PC-3 (cell line): ENCODE results near the gene RPS15. TPM values are rescaled to one million over a fixed set of nuclear protein-coding genes. Genes with fewer than 3 reads are reported as not detected.

Experiments
- ATAC-seq: fragments of 200-7000 bp; cut with Tn5 transposase; 2 replicates; pipeline ENCODE4 v1.9.1; 2020; ENCODE audit warnings: mild to moderate bottlenecking, moderate library complexity
- BruUV-seq: library from RNA; stranded (reverse); fragments of 400-500 nt; replicated peaks from 2 replicates; lab custom pipeline; 2021; lab: Mats Ljungman, UMichigan
- CTCF ChIA-PET: fragments of 300-600 bp; sonication (Branson Sonifier 250); formaldehyde crosslinking; loops from one replicate; lab custom pipeline; 2022; ENCODE audit warnings: antibody characterized with exemption; lab: Charles Lee
- POLR2A ChIA-PET: fragments of 300-600 bp; sonication (Branson Sonifier 250); formaldehyde crosslinking; loops from one replicate; lab custom pipeline; 2022; ENCODE audit warnings: antibody characterized with exemption; ENCODE audit not compliant: unreplicated experiment; lab: Charles Lee
- DNase-seq: peaks from one replicate; pipeline ENCODE4 v3.0.0-alpha.2; 2015
- H2AFZ ChIP-seq: fragments of 300-600 bp; sonication (generic); 2 replicates; pipeline ENCODE4 v1.6.0; 2016; ENCODE audit warnings: antibody characterized with exemption, low read length
- H3F3A ChIP-seq: fragments of 300-600 bp; sonication (generic); one replicate; pipeline ENCODE4 v1.6.0; 2017; ENCODE audit warnings: antibody characterized with exemption, low read length, control low read depth, mild to moderate bottlenecking; ENCODE audit not compliant: unreplicated experiment
- H3K27ac ChIP-seq: fragments of 300-600 bp; sonication (generic); 2 replicates; pipeline ENCODE4 v1.5.1; 2016; ENCODE audit warnings: mild to moderate bottlenecking, low read length
- H3K27me3 ChIP-seq: fragments of 300-600 bp; sonication (generic); 2 replicates; pipeline ENCODE4 v1.6.1; 2016; ENCODE audit warnings: low read length, mixed read lengths
- H3K36me3 ChIP-seq: fragments of 300-600 bp; sonication (generic); 2 replicates; pipeline ENCODE4 v1.6.1; 2016; ENCODE audit warnings: low read depth, mixed run types, low read length, mixed read lengths
- H3K4me1 ChIP-seq: fragments of 300-600 bp; sonication (generic); 2 replicates; pipeline ENCODE4 v1.5.1; 2016; ENCODE audit warnings: low read length; ENCODE audit not compliant: insufficient read depth
- H3K4me2 ChIP-seq: fragments of 300-600 bp; sonication (generic); 2 replicates; pipeline ENCODE4 v1.6.0; 2016; ENCODE audit warnings: low read length
- H3K4me3 ChIP-seq: fragments of 300-600 bp; sonication (generic); 2 replicates; pipeline ENCODE4 v1.5.1; 2016; ENCODE audit warnings: mild to moderate bottlenecking, low read length, mixed read lengths
- H3K79me2 ChIP-seq: fragments of 300-600 bp; sonication (generic); 2 replicates; pipeline ENCODE4 v1.6.1; 2017; ENCODE audit warnings: low read length, mixed read lengths
- H3K9ac ChIP-seq: fragments of 300-600 bp; sonication (generic); 2 replicates; pipeline ENCODE4 v1.6.0; 2016; ENCODE audit warnings: mild to moderate bottlenecking, low read length
- H3K9me2 ChIP-seq: fragments of 300-600 bp; sonication (generic); replicated peaks from 2 replicates; pipeline ENCODE4 v1.6.1; 2016; ENCODE audit warnings: mixed run types, low read length, mixed read lengths
- H3K9me3 ChIP-seq: fragments of 300-600 bp; sonication (generic); 2 replicates; pipeline ENCODE4 v1.6.1; 2016; ENCODE audit warnings: low read length, mixed read lengths
- H4K20me1 ChIP-seq: fragments of 300-600 bp; sonication (generic); 2 replicates; pipeline ENCODE4 v1.6.1; 2016; ENCODE audit warnings: low read length, mixed read lengths
- CTCF ChIP-seq: fragments of 300-600 bp; sonication (generic); conservative IDR thresholded peaks from 2 replicates; pipeline ENCODE4 v1.5.1; 2017; ENCODE audit warnings: antibody characterized with exemption, low read depth, mild to moderate bottlenecking, low read length
- EZH2 ChIP-seq: fragments of 300-600 bp; sonication (generic); IDR thresholded peaks from one replicate; pipeline ENCODE4 v1.6.1; 2017; ENCODE audit warnings: antibody characterized with exemption, mild to moderate bottlenecking, low read length; ENCODE audit not compliant: unreplicated experiment
- EZH2phosphoT487 ChIP-seq: fragments of 300-600 bp; sonication (generic); IDR thresholded peaks from 2 replicates; pipeline ENCODE4 v1.6.1; 2018; ENCODE audit warnings: mild to moderate bottlenecking, antibody characterized with exemption, low read length, borderline replicate concordance
- intact Hi-C: fragments of 100-400 bp; cut with micrococcal nuclease; formaldehyde crosslinking; loops from 2 replicates; pipeline ENCODE4 v1.9.0; 2023
- total RNA-seq: library from RNA; depleted of rRNA; stranded (reverse); fragments of >200 nt; gene quantifications from 2 replicates; pipeline ENCODE4 v1.2.3, GENCODE V29; 2014

The RPS15 gene
- total RNA-seq, 1 experiment from 2014 or later: 1,797 TPM

- peaks cover 17% of the 10 kb centered on the region for H3K4me1 ChIP-seq
- intact Hi-C loops: no loop called here
- no peaks in the 10 kb centered on the region for H3K27me3 ChIP-seq
- TF ChIP-seq CTCF (peak; percentile 75), EZH2phosphoT487 (no peak)
- H3K9ac ChIP-seq: no peak overlapping the region; the same call in 1 of the 2 replicates
- POLR2A ChIA-PET: no interaction called here
- H3K36me3 ChIP-seq: peaks cover 22% of the 10 kb centered on the region
- 0 out of 2 replicates have a peak overlapping the region, but pooled peaks have one; percentile 13 for H3K27ac ChIP-seq
- peak; percentile 80 for ATAC-seq
- H3K4me3 ChIP-seq: peak overlapping the region; percentile 63
- DNase-seq: peak; percentile 74
- peaks cover 6% of the 10 kb centered on the region for H3F3A ChIP-seq
- H3K79me2 ChIP-seq: peaks cover 15% of the 10 kb centered on the region
- no TSS peak for BruUV-seq
- peak overlapping the region; percentile 37; the same call in 1 of the 2 replicates for H2AFZ ChIP-seq
- peak overlapping the region; percentile 78 for H3K4me2 ChIP-seq
- no peaks in the 10 kb centered on the region for H3K9me3 ChIP-seq
- H4K20me1 ChIP-seq: peaks cover 19% of the 10 kb centered on the region
- no peaks in the 10 kb centered on the region for H3K9me2 ChIP-seq
- CTCF ChIA-PET: interaction anchor here (1.3 kb wide), 1 partner anchor 22 kb away, joined by 3 read pairs; no protein-coding TSS in a partner anchor
Measured at GRCh38 chr19:1445185-1445931, 7.2 kb downstream of the RPS15 start.

GRCh38 chr19:1445932-1446712 is 7.9 kb downstream of the RPS15 start:
- CTCF ChIA-PET: no interaction called here
- intact Hi-C loops: no loop called here
- ATAC-seq (no peak), DNase-seq (peak; percentile 37)
- POLR2A ChIA-PET: no interaction called here
- H3K27me3 ChIP-seq: peaks cover 6% of the 10 kb centered on the region; the same call in 1 of the 2 replicates
- H3K27ac ChIP-seq: no peak overlapping the region
- H3F3A ChIP-seq: peaks cover 6% of the 10 kb centered on the region
- no peak overlapping the region for H3K9ac ChIP-seq
- BruUV-seq: no TSS peak
- peaks cover 7% of the 10 kb centered on the region for H3K79me2 ChIP-seq
- peak overlapping the region; percentile 42; the same call in 1 of the 2 replicates for H3K4me3 ChIP-seq
- peaks cover 11% of the 10 kb centered on the region for H4K20me1 ChIP-seq
- no peak overlapping the region for H2AFZ ChIP-seq
- peaks cover 14% of the 10 kb centered on the region for H3K36me3 ChIP-seq
- TF ChIP-seq CTCF (no peak), EZH2phosphoT487 (no peak), EZH2 (no peak)
- H3K9me2 ChIP-seq: no peaks in the 10 kb centered on the region
- peaks cover 9% of the 10 kb centered on the region for H3K4me1 ChIP-seq
- H3K4me2 ChIP-seq: peak overlapping the region; percentile 78
- no peaks in the 10 kb centered on the region for H3K9me3 ChIP-seq
